Effector memory CD8-positive, alpha-beta T cell (primary cell): ENCODE measurements around the gene STK16.
"Not testable (repeated sequence)": the region's sequence is repeated elsewhere in the genome, so short reads cannot be mapped to it uniquely, and the experiment has no call there.

ENCODE experiments used
- ATAC-seq: fragments of 150-1000 bp; cut with Tn5 transposase; replicated peaks from 2 replicates; pipeline ENCODE4 v1.10.0; 2021; ENCODE audit warnings: mild to moderate bottlenecking, moderate library complexity
- DNase-seq, 3 experiments: peaks; one replicate each; pipeline ENCODE4 v3.0.0; 2021
- H3K27ac Mint-ChIP-seq, 2 donors: one replicate each; pipeline ENCODE4 v1.8.0; 2022; ENCODE audit warnings: mild to moderate bottlenecking in 2 of 2, mixed read lengths in 2 of 2, moderate library complexity in 2 of 2
- H3K27me3 Mint-ChIP-seq, 2 donors: one replicate each; pipeline ENCODE4 v1.8.0; 2022; ENCODE audit warnings: mixed read lengths in 2 of 2
- H3K36me3 Mint-ChIP-seq: one replicate; pipeline ENCODE4 v1.8.0; 2022; ENCODE audit warnings: mild to moderate bottlenecking, moderate library complexity, mixed read lengths; ENCODE audit not compliant: insufficient read depth
- H3K4me1 Mint-ChIP-seq, 2 donors: one replicate each; pipeline ENCODE4 v1.8.0; 2022; ENCODE audit warnings: low read depth in 2 of 2, mixed read lengths in 2 of 2
- H3K4me3 Mint-ChIP-seq, 2 donors: one replicate each; pipeline ENCODE4 v1.8.0; 2022; ENCODE audit warnings: mild to moderate bottlenecking in 2 of 2, mixed read lengths in 2 of 2, moderate library complexity in 2 of 2
- H3K9me3 Mint-ChIP-seq, 2 donors: one replicate each; pipeline ENCODE4 v1.8.0; 2022; ENCODE audit warnings: mixed read lengths in 2 of 2

STK16 gene

GRCh38 chr2:219252900-219253752 is 7.8 kb downstream of the STK16 start, which contains the start of gene TUBA4B:
Gene TUBA4B, plus strand, starts transcription at chr2:219253243. Its CDS starts 165 bp downstream, at chr2:219253408.
- ATAC-seq, result peak; percentile 22
- H3K4me3 Mint-ChIP-seq, result peak within 1 kb of the TSS; percentile 73 to 82
- H3K4me1 Mint-ChIP-seq, result peaks cover 52 to 55% of the 10 kb centered on the region in 2 donors
- H3K36me3 Mint-ChIP-seq, result peaks cover 64% of the 10 kb centered on the region
- H3K27ac Mint-ChIP-seq, result peak within 1 kb of the TSS; percentile 87 to 96
- no peaks in the 10 kb centered on the region for H3K27me3 Mint-ChIP-seq
- peak in 2 of 3 experiments; percentile 32 to 38 for DNase-seq
- H3K9me3 Mint-ChIP-seq, result no peaks in the 10 kb centered on the region

GRCh38 chr2:219253753-219254589 is 8.7 kb downstream of the STK16 start, which contains the start of gene TUBA4A:
Gene TUBA4A, minus strand, starts transcription at chr2:219253918. Its CDS starts 60 bp downstream, at chr2:219253858.
- ATAC-seq, result peak; percentile 71
- Mint-ChIP-seq H3K27ac (peak within 1 kb of the TSS; percentile 87 to 96), H3K27me3 (no peaks in the 10 kb centered on the region), H3K36me3 (peaks cover 59% of the 10 kb centered on the region), H3K4me3 (peak within 1 kb of the TSS; percentile 73 to 82), H3K9me3 (no peaks in the 10 kb centered on the region), H3K4me1 (peaks cover 44 to 46% of the 10 kb centered on the region in 2 donors)
- DNase-seq, result peak; percentile 87 to 89 (median 89)

GRCh38 chr2:219254590-219255201 is 9.4 kb downstream of the STK16 start:
- H3K27ac Mint-ChIP-seq, result peak overlapping the region; percentile 87 to 96
- H3K9me3 Mint-ChIP-seq, result no peaks in the 10 kb centered on the region
- H3K27me3 Mint-ChIP-seq, result peaks cover 3 to 5% of the 10 kb centered on the region in 2 donors
- peak; percentile 40 for ATAC-seq
- DNase-seq, result peak in 2 of 3 experiments; percentile 38 to 60
- peaks cover 37 to 39% of the 10 kb centered on the region in 2 donors for H3K4me1 Mint-ChIP-seq
- H3K36me3 Mint-ChIP-seq, result peaks cover 52% of the 10 kb centered on the region
- peak overlapping the region; percentile 73 to 82 for H3K4me3 Mint-ChIP-seq

GRCh38 chr2:219258942-219259341 is 13.7 kb downstream of the STK16 start:
- not testable (repeated sequence) for ATAC-seq

GRCh38 chr2:219261024-219261855 is 16.0 kb downstream of the STK16 start:
- Mint-ChIP-seq H3K4me3 (no peak overlapping the region), H3K27ac (peak overlapping the region in 1 of 2 donors; percentile 85), H3K27me3 (peaks cover 13 to 30% of the 10 kb centered on the region in 2 donors), H3K9me3 (no peaks in the 10 kb centered on the region), H3K4me1 (no peaks in the 10 kb centered on the region), H3K36me3 (no peaks in the 10 kb centered on the region)
- DNase-seq (no peak), ATAC-seq (no peak)

More at GRCh38 chr2:219258942-219259341, 13.7 kb downstream of the STK16 start:
- Mint-ChIP-seq H3K27me3 (peaks cover 13 to 30% of the 10 kb centered on the region in 2 donors), H3K36me3 (peaks cover 11% of the 10 kb centered on the region)
- not testable (repeated sequence) for H3K27ac Mint-ChIP-seq, DNase-seq, H3K4me1 Mint-ChIP-seq, H3K4me3 Mint-ChIP-seq, H3K9me3 Mint-ChIP-seq

GRCh38 chr2:219266232-219266631 is 21.0 kb downstream of the STK16 start:
- DNase-seq, result no peak
- Mint-ChIP-seq H3K27ac (peak overlapping the region in 1 of 2 donors; percentile 44), H3K36me3 (no peaks in the 10 kb centered on the region), H3K9me3 (no peaks in the 10 kb centered on the region), H3K27me3 (peaks cover 0 to 10% of the 10 kb centered on the region in 2 donors), H3K4me3 (no peak overlapping the region), H3K4me1 (no peaks in the 10 kb centered on the region)
- no peak for ATAC-seq

- peaks cover 0 to 3% of the 10 kb centered on the region in 2 donors for H3K27me3 Mint-ChIP-seq
- DNase-seq, result no peak
- no peak for ATAC-seq
- H3K4me1 Mint-ChIP-seq, result no peaks in the 10 kb centered on the region
- no peak overlapping the region for H3K4me3 Mint-ChIP-seq
- H3K27ac Mint-ChIP-seq, result no peak overlapping the region
- H3K9me3 Mint-ChIP-seq, result no peaks in the 10 kb centered on the region
- H3K36me3 Mint-ChIP-seq, result no peaks in the 10 kb centered on the region
Observed at GRCh38 chr2:219266886-219267285, 21.6 kb downstream of the STK16 start.

- no peaks in the 10 kb centered on the region for H3K9me3 Mint-ChIP-seq
- no peaks in the 10 kb centered on the region for H3K36me3 Mint-ChIP-seq
- H3K27ac Mint-ChIP-seq, result no peak overlapping the region
- H3K27me3 Mint-ChIP-seq, result no peaks in the 10 kb centered on the region
- ATAC-seq, result no peak
- DNase-seq, result no peak
- no peaks in the 10 kb centered on the region for H3K4me1 Mint-ChIP-seq
- H3K4me3 Mint-ChIP-seq, result no peak overlapping the region
Observed at GRCh38 chr2:219268294-219268693, 23.0 kb downstream of the STK16 start.

GRCh38 chr2:219269362-219270054 is 24.2 kb downstream of the STK16 start:
- Mint-ChIP-seq H3K36me3 (no peaks in the 10 kb centered on the region), H3K27ac (peak overlapping the region in 1 of 2 donors; percentile 38), H3K9me3 (no peaks in the 10 kb centered on the region), H3K4me1 (no peaks in the 10 kb centered on the region), H3K27me3 (no peaks in the 10 kb centered on the region), H3K4me3 (no peak overlapping the region)
- DNase-seq (no peak), ATAC-seq (no peak)

- Mint-ChIP-seq H3K4me1 (no peaks in the 10 kb centered on the region), H3K27ac (peak overlapping the region in 1 of 2 donors; percentile 38), H3K9me3 (no peaks in the 10 kb centered on the region), H3K36me3 (no peaks in the 10 kb centered on the region), H3K4me3 (no peak overlapping the region), H3K27me3 (no peaks in the 10 kb centered on the region)
- no peak for DNase-seq
- ATAC-seq, result no peak
Observed at GRCh38 chr2:219270055-219270372, 24.7 kb downstream of the STK16 start.

- no peak for ATAC-seq
- Mint-ChIP-seq H3K27ac (no peak overlapping the region), H3K27me3 (no peaks in the 10 kb centered on the region)
Observed at GRCh38 chr2:219271021-219271420, 25.7 kb downstream of the STK16 start.

GRCh38 chr2:219272356-219272755 is 27.1 kb downstream of the STK16 start:
- no peak for DNase-seq
- ATAC-seq, result no peak

More at GRCh38 chr2:219271021-219271420, 25.7 kb downstream of the STK16 start:
- H3K4me1 Mint-ChIP-seq, result no peaks in the 10 kb centered on the region
- H3K36me3 Mint-ChIP-seq, result no peaks in the 10 kb centered on the region
- no peaks in the 10 kb centered on the region for H3K9me3 Mint-ChIP-seq
- H3K4me3 Mint-ChIP-seq, result no peak overlapping the region
- DNase-seq, result no peak

More at GRCh38 chr2:219272356-219272755, 27.1 kb downstream of the STK16 start:
- no peak overlapping the region for H3K4me3 Mint-ChIP-seq
- no peak overlapping the region for H3K27ac Mint-ChIP-seq
- H3K27me3 Mint-ChIP-seq, result no peaks in the 10 kb centered on the region
- no peaks in the 10 kb centered on the region for H3K9me3 Mint-ChIP-seq
- H3K4me1 Mint-ChIP-seq, result peaks cover 1 to 2% of the 10 kb centered on the region in 2 donors
- no peaks in the 10 kb centered on the region for H3K36me3 Mint-ChIP-seq
